DMS153 treated with DMSO at 0.1 percent for 48 hours (cell line): ENCODE results near the gene CLEC19A.

Experiments
- DNase-seq: peaks from one replicate; lab custom pipeline; 2025; ENCODE audit not compliant: unreplicated experiment; lab: John Stamatoyannopoulos, UW

CLEC19A gene

GRCh38 chr16:19285431-19285830, at the start of gene CLEC19A:
Gene CLEC19A (plus strand): TSS chr16:19285731. CDS start chr16:19285852, 121 bp downstream.
- DNase-seq = no peak

DNA sequence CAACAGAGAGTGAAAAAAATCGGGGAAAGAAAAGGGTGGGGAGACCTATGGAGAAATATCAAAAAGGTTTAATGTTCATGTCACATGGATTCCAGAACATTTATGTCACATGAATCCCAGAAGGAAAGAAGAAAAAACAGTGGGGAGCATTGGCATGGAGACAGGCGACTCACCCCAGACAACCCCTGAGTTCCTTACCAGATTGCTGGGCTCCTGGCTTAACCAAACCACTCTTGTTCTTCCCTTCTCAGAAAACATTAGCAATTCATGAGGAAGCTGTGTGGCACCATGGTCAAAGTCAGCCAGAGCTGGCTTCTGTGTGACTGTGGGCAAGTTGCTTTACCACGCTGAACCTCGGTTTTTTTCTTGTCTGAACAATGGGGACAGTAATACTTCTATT, 49.6 kb upstream of the CLEC19A start:
- no peak for DNase-seq

DNA sequence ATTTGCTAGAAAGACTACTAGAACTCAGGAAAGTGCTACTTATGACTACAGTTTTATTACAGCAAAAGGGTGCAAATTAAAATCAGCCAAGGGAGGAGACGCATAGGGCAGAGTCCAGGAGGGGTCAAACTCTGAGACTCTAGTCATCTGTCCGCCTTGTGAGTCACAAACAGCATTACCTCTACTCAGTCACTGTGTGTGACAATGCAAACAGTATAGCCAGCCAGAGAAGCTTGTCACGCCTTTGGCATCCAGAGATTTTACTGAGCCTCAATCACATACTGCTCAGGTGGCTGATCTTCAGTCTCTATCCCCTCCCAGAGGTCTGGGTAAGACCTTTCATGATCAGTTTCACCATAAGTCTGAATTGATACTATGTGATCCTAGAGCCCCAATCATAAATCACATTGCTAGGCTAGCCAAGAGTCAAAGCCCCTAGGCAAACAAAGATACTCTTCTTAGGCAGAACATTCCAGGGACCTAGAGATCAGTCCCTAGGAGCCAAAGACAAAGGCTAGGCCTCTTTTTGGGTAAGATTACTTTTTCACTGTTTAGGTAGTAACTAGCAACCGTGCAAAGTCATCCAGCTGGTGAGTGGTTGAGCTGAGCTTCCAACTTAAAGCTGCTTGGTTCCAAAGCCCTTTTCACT, 48.8 kb upstream of the CLEC19A start:
- DNase-seq = no peak

DNA sequence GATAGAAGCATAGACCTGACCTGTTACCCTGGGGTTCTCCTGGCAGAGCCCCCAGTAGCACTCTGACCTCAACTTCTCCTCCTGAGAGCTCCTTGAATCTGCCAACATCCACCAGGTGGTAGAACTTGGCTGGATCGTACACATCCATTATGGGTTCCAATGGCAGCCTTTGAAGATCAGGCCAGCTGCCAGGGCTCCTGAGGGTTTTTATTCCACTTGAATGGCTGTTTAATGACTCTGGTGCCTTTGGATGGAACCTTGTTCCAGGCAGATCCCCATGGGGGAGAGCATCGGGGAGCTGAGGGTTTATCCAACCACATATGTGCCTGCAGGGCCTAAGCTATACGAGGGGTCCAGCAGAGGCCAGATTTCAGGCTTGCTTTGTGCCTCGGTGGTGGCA, 47.1 kb upstream of the CLEC19A start:
- no peak for DNase-seq

- no peak for DNase-seq
Observed at GRCh38 chr16:19239511-19240155, 45.9 kb upstream of the CLEC19A start.

DNA sequence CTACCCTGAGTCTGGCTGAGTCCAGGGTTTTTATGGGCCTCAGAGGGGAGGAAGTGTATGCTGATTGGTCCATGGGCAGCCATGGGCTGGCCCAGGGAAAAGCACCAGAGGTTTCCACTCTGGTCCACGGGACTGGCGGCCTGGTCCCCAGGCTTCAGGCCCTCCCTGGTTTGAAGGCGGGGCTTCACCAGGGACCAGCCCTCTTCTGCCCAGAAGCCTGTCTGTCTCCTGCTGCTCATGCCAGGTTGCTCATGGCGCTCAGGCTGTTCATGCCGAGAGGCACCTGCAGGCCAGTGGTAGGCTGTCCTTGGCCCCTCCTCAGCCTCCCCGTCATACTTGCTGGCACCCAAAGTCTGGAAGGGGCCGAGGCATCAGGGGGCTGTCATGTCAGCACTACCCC, 45.0 kb upstream of the CLEC19A start:
- no peak for DNase-seq

- no peak for DNase-seq
Observed at GRCh38 chr16:19241512-19241911, 44.0 kb upstream of the CLEC19A start.

DNA sequence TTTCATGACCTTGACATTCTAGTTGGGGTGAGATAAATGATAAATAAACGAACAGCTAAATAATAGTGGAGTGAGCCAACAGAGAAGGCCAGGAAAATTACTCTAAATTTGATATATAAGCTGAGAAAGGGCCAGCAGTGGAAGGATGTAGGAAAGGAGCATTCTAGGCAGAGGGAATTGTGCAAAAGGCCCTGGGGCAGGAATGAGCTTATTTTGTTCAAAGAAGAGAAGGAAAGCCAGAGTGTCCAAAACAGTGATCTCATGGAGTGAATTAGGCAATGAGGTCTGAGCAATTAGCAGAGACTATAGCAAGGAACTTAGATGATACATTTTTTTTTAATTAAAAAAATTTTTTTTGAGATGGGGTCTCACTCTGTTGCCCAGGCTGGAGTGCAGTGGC, 43.3 kb upstream of the CLEC19A start:
- no peak for DNase-seq

DNA sequence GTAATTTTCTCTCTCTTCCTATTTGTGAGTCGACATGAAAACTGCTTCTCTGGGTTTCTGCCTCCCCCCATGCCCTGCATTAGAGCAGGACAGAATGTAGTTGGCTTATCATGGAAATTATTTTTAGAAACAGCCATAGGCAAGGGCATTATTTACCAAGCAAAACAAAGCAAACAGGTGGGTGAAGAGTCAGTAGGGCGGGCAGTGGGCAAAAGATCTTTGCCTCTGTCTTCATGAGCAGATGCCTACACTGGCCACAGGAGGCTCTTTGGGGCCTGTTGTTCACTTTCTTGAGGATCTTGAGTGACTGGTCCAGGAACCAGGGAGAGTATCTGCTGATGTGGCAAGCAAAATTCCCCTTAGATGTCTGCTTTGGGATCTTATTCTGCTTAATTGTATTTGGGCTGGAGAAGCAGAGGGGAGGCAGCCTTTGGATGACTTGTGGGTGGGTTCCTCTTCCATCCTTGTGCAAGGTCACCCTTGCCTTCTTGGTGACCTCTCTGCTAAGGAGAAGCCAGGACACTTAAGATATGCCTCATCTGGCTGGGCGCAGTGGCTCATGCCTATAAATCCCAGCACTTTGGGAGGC, 42.5 kb upstream of the CLEC19A start:
- DNase-seq = no peak

DNA sequence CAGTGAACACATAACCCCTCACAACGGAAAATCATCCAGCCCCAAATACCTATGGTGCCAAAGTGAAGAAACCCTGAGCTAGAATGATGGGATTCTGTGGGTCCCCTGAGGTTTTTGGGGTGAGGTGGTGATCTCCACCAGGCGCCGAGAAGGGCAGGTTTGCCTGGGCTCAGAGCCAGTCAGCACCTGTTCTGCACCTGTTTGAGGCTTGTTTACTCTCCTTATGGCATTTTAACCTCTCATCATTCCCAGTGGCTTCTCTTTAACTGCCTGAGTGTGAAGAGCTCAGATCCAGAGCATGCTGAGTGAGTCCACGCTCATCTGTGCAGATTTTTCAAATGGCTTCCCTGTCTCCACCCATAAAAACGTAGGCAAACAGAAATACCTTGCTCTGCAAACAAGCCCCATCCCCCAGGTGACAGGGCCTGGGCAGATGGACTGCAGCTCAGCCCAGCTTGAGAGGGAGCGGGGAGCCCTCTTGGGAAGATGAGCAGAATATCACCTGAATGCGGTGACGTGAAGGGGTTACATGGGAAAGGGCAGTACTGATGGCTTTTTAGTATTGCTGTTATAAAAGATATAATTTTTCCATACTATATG, 40.1 kb upstream of the CLEC19A start:
- DNase-seq = peak; percentile 90

GRCh38 chr16:19252904-19253303, 32.6 kb upstream of the CLEC19A start:
- DNase-seq = no peak

- no peak for DNase-seq
Observed at GRCh38 chr16:19254611-19255010, 30.9 kb upstream of the CLEC19A start.

DNA sequence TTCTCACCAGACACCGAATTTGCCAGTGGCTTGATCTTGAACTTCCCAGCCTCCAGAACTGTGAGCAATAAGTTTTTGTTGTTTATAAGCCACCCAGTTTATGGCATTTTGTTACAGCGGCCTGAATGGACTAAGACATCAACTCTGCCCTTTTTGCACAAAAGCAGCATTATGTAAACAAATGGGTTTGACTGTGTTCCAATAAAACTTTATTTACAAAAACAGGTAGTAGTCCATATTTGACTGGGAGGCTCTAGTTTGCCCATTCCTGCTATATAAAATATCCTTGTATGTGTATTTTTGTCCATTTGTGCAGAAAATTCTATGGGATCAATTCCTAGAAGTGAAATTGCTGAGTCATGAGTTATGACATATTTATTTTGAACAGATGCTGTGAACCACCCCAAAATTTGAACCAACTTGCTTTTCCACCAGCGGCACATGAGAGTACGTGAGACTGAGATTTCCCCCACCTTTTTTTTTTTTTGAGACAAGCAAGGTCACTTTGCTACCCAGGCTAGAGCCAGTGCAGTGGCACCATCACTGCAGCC, 21.3 kb upstream of the CLEC19A start:
- DNase-seq = no peak

- DNase-seq = no peak
Observed at GRCh38 chr16:19265380-19265930, 20.1 kb upstream of the CLEC19A start.

GRCh38 chr16:19266774-19267173, 18.8 kb upstream of the CLEC19A start:
- no peak for DNase-seq

DNA sequence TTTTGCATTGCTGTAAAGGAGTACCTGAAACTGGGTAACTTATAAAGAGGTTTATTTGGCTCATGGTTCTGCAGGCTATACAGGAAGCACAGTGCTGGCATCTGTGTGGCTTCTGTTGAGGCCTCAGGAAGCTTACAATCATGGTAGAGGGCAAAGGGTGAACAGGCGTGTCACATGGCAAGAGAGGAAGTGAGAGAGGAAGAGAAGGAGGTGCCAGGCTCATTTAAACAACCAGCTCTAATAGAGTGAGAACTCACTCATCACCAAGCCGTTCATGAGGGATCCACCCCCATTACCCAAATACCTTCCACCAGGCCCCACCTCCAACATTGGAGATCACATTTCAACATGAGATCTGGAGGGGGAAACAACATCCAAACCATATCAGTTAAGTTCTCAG, 16.4 kb upstream of the CLEC19A start:
- no peak for DNase-seq

DNA sequence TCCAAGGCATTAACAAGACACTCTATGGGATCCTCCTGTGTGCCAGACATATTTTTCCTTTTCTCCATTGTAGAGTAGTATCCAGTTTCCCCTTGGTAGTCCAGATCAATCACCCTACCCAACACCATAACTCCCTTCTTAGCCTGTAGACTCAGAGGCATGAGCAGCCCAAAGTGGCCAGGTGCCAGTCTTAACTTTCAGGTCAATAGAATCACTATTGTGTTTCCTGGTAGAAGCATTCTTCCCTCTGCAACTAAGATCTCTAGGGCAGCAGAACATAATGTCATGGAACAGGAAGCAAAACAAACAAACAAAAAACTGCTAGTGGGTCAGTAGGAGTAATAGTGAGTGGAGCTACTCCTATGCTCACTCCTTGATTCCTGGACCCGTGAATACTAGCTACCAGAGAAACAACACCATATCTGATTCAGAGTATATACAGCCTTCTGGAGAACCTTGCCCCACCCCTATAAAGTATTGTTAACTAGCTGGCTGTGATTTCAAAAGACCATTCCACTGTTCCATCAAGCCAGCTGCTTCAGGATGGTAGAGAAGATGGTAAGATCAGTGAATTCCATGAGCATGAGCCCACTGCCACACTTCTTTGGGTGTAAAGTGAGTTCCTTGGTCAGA, 11.2 kb upstream of the CLEC19A start:
- no peak for DNase-seq

DNA sequence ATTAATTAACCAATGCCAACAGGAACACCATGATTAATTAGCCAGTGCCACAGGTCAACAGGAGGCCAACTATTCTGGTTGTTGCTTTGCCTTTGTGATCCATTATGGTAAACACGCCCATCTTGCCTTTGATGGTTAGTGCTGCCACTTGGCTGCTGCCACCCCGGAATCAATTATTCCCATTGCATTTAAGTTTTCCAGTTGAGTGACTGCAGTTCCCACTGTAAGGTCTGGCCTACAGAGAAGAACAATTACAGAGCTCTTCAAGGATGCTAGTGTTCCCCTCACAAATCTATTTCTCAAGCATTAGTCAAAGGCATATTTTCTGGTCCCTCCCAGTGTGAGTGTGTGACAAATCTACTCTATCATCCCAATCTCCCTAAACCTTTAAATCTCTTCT, 7.1 kb upstream of the CLEC19A start:
- no peak for DNase-seq

GRCh38 chr16:19281246-19281645, 4.3 kb upstream of the CLEC19A start:
- no peak for DNase-seq

DNA sequence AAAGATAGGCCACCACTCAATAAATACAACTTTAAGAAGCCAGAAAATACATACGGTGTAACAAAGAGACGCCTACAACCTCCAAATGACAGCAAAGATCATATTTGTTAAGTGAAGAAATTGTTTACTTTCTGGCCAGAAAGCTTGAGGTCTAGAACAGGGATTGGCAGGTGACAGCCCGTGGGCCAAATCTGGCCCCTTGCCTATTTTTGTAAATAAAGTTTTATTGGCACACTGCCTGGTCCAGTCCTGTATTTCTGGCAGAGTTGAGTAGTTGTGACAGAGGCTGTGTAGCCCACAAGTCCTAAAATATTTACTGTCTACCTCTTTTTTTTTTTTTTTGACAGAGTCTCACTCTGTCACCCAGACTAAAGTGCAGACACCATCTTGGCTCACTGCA, 3.4 kb upstream of the CLEC19A start:
- no peak for DNase-seq

- DNase-seq = no peak
Observed at GRCh38 chr16:19283637-19284036, 1.9 kb upstream of the CLEC19A start.
